Fibroblast of lung (primary cell): Measurements from ENCODE around the gene SELENOO. TPM values are rescaled to one million over a fixed set of nuclear protein-coding genes. Genes with fewer than 3 reads are reported as not detected.
"Not testable (repeated sequence)": the region's sequence is repeated elsewhere in the genome, so short reads cannot be mapped to it uniquely, and the experiment has no call there.

Experiments used
- DNase-seq, 2 donors: peaks; one replicate each; pipeline versions ENCODE4 v3.0.0 to v3.0.0-alpha.2; 2010; ENCODE audit warnings: low read depth in 2 of 2
- H2AFZ ChIP-seq: 2 replicates; pipeline ENCODE4 v1.5.1; 2012; ENCODE audit warnings: low read length, control low read depth, inconsistent platforms
- H3K27ac ChIP-seq: 2 replicates; pipeline ENCODE4 v1.5.1; 2011; ENCODE audit warnings: low read length, control low read depth; ENCODE audit not compliant: insufficient read depth
- H3K27me3 ChIP-seq: 2 replicates; pipeline ENCODE4 v1.5.1; 2011; ENCODE audit warnings: mild to moderate bottlenecking, low read length; ENCODE audit not compliant: control insufficient read depth, insufficient read depth
- H3K36me3 ChIP-seq: 2 replicates; pipeline ENCODE4 v1.5.1; 2011; ENCODE audit warnings: low read length; ENCODE audit not compliant: control insufficient read depth, insufficient read depth
- H3K4me1 ChIP-seq: 2 replicates; pipeline ENCODE4 v1.5.1; 2011; ENCODE audit warnings: low read length; ENCODE audit not compliant: control insufficient read depth, insufficient read depth; ENCODE audit errors: extremely low read depth
- H3K4me2 ChIP-seq: 2 replicates; pipeline ENCODE4 v1.5.1; 2011; ENCODE audit warnings: low read length, control low read depth; ENCODE audit not compliant: insufficient read depth; ENCODE audit errors: extremely low read depth
- H3K4me3 ChIP-seq, 4 experiments: fragments of 200-600 bp in 1 of 4; sonication (generic) in 1 of 4; replicated peaks in 1 of 4; 2 replicates each; pipeline ENCODE4 v1.5.1; 2011 to 2016; ENCODE audit warnings: low read length in 4 of 4, low read depth in 3 of 4, mild to moderate bottlenecking in 3 of 4, control low read depth in 2 of 4, inconsistent platforms in 1 of 4, mixed read lengths in 1 of 4; ENCODE audit not compliant: insufficient read depth in 1 of 4; ENCODE audit errors: control extremely low read depth in 1 of 4
- H3K79me2 ChIP-seq: 2 replicates; pipeline ENCODE4 v1.5.1; 2012; ENCODE audit warnings: mild to moderate bottlenecking, low read length, inconsistent platforms; ENCODE audit not compliant: control insufficient read depth, insufficient read depth
- H3K9ac ChIP-seq: 2 replicates; pipeline ENCODE4 v1.5.1; 2011; ENCODE audit warnings: mild to moderate bottlenecking, low read length, control low read depth; ENCODE audit not compliant: insufficient read depth
- H3K9me3 ChIP-seq: 2 replicates; pipeline ENCODE4 v1.5.1; 2012; ENCODE audit warnings: low read depth, low read length; ENCODE audit not compliant: control insufficient read depth, insufficient read depth
- H4K20me1 ChIP-seq: 2 replicates; pipeline ENCODE4 v1.5.1; 2011; ENCODE audit warnings: low read length; ENCODE audit not compliant: control insufficient read depth, insufficient read depth; ENCODE audit errors: extremely low read depth
- CTCF ChIP-seq, 2 donors: IDR thresholded peaks in 1 of 2; conservative IDR thresholded peaks in 1 of 2; 1 replicate in 1 of 2; 2 replicates in 1 of 2; pipeline ENCODE4 v1.5.1; 2011 to 2012; ENCODE audit warnings: low read length in 2 of 2, control low read depth in 1 of 2, inconsistent platforms in 1 of 2, low read depth in 1 of 2, mild to moderate bottlenecking in 1 of 2
- EZH2 ChIP-seq: IDR thresholded peaks from 2 replicates; pipeline ENCODE4 v1.5.1; 2012; ENCODE audit warnings: low read length, control low read depth, mild to moderate bottlenecking; ENCODE audit errors: missing control alignments
- polyA plus RNA-seq, 2 donors: library from polyadenylated mRNA; depleted of rRNA in 1 of 2; stranded (reverse) in 1 of 2; unstranded in 1 of 2; fragments of >200 nt; gene quantifications; 2 replicates each; pipeline ENCODE4 v1.2.1, GENCODE V29; 2011 to 2012; ENCODE audit warnings: missing spikeins in 1 of 2
- total RNA-seq: library from RNA; depleted of rRNA; stranded (reverse); fragments of >200 nt; gene quantifications from 2 replicates; pipeline ENCODE4 v1.2.1, GENCODE V29; 2014

Gene SELENOO
- total and polyA plus RNA-seq, 2 donors (not counting 1 experiment from before 2014, with no cell fraction given) = 8.3 to 20.1 TPM

- Histone ChIP-seq H3K4me3 (no peak overlapping the region), H4K20me1 (no peaks in the 10 kb centered on the region), H3K79me2 (no peaks in the 10 kb centered on the region), H3K27ac (no peak overlapping the region), H3K4me2 (no peak overlapping the region), H3K27me3 (peaks cover 13% of the 10 kb centered on the region), H3K9ac (no peak overlapping the region), H2AFZ (no peak overlapping the region), H3K9me3 (no peaks in the 10 kb centered on the region), H3K36me3 (no peaks in the 10 kb centered on the region), H3K4me1 (no peaks in the 10 kb centered on the region)
- TF ChIP-seq EZH2 (no peak), CTCF (conservative IDR thresholded peaks at IDR 0.05 in 1 of 2, IDR thresholded peaks at IDR 0.05 in 1 of 2; ENCODE audit: low read depth in 1 of 2, low read length in 2 of 2) (no peak)
- DNase-seq = no peak
These were observed 35.2 kb upstream of the SELENOO start for GRCh38 chr22:50165436-50166123.

- no peak for DNase-seq
These were observed 32.9 kb upstream of the SELENOO start for GRCh38 chr22:50167689-50168489.

GRCh38 chr22:50168490-50169180 lies 32.2 kb upstream of the SELENOO start:
- not testable (repeated sequence) for H3K79me2 ChIP-seq, H3K4me2 ChIP-seq, H2AFZ ChIP-seq, H3K9me3 ChIP-seq, H3K4me3 ChIP-seq, H3K9ac ChIP-seq, H3K27ac ChIP-seq, DNase-seq, H3K36me3 ChIP-seq, H4K20me1 ChIP-seq, H3K4me1 ChIP-seq
- H3K27me3 ChIP-seq = peaks cover 13% of the 10 kb centered on the region

More at GRCh38 chr22:50167689-50168489, 32.9 kb upstream of the SELENOO start:
- Histone ChIP-seq H3K4me3 (no peak overlapping the region), H3K27ac (no peak overlapping the region), H3K9ac (no peak overlapping the region), H2AFZ (no peak overlapping the region), H3K79me2 (no peaks in the 10 kb centered on the region), H4K20me1 (no peaks in the 10 kb centered on the region), H3K9me3 (no peaks in the 10 kb centered on the region), H3K36me3 (no peaks in the 10 kb centered on the region), H3K4me2 (no peak overlapping the region), H3K27me3 (peaks cover 13% of the 10 kb centered on the region), H3K4me1 (no peaks in the 10 kb centered on the region)
- TF ChIP-seq CTCF (conservative IDR thresholded peaks at IDR 0.05 in 1 of 2, IDR thresholded peaks at IDR 0.05 in 1 of 2; ENCODE audit: low read depth in 1 of 2, low read length in 2 of 2) = no peak
